GM10266 (cell line): ENCODE data around the gene KLHDC8A.

Experiments used
- DNase-seq: peaks from one replicate; pipeline ENCODE4 v3.0.0; 2012; ENCODE audit errors: extremely low spot score
- CTCF ChIP-seq: IDR thresholded peaks from 2 replicates; pipeline ENCODE4 v1.5.1; 2012; ENCODE audit warnings: mild to moderate bottlenecking, low read depth; ENCODE audit not compliant: control insufficient read depth, insufficient read depth; ENCODE audit errors: missing control alignments

KLHDC8A gene

DNA sequence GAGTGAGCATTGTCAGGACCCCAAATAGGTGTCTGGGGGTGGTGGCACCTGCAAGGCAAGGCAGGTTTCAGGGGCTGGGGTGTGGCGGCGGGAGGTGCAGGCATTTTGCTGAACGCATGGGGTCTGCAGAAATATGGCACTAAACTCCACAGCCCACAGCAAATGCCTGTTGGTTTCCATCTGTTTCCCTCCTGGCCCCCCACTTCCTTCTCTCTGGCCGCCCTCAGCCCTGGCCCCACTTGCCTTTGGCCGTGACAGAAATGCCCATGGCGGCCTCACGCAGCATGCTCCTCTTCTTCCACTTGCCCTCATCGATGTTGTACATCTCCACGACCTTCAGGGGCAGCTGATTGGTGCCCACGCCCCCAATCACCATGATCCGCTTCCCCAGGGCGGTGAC, 13.7 kb downstream of the KLHDC8A start:
- TF ChIP-seq CTCF: no peak
- no peak for DNase-seq

GRCh38 chr1:205340676-205341075, 16.0 kb downstream of the KLHDC8A start:
- no peak for TF ChIP-seq CTCF
- DNase-seq: no peak

DNA sequence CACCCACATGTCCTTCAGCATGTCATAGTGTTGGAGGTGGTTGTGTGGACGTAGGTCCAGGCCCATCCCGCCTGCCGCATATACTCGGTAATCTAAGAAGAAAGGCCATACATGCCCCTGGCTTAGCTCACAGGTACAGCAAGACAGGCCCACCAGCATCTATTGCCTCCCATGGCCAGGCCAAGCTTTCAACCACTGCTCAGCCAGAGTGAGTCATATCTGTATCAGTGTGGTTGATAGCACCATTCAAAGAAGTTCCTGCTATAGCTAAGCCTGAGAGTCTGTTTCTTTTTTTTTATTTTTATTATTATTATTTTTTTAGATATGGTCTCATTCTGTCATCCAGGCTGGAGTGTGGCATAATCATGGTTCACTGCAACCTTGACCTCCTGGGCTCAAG, 17.0 kb downstream of the KLHDC8A start:
- TF ChIP-seq CTCF: no peak

GRCh38 chr1:205339197-205339702, 17.5 kb downstream of the KLHDC8A start:
- no peak for TF ChIP-seq CTCF
- no peak for DNase-seq

More for the DNA sequence above, 17.0 kb downstream of the KLHDC8A start:
- DNase-seq: peak; percentile 70

DNA sequence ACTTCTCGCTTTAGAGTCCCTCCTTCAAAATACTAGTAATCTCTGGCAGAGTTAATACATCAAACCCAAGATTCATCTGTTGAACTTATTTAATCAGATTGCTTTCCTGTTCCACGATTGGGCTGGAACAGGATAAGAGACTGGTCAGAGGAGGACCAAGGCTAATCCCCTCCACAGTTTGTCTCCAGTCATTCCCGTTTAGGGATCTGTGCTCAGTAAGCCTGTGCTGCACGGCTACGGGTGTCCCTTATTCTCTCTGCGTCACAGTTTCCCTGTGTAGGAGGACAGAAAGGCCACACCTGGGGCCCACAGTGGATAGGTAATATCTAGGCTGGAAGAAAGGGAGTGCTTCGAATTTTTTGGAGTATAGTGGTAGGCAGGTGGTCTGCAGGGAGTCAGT, 18.7 kb downstream of the KLHDC8A start:
- DNase-seq: no peak
- no peak for TF ChIP-seq CTCF

DNA sequence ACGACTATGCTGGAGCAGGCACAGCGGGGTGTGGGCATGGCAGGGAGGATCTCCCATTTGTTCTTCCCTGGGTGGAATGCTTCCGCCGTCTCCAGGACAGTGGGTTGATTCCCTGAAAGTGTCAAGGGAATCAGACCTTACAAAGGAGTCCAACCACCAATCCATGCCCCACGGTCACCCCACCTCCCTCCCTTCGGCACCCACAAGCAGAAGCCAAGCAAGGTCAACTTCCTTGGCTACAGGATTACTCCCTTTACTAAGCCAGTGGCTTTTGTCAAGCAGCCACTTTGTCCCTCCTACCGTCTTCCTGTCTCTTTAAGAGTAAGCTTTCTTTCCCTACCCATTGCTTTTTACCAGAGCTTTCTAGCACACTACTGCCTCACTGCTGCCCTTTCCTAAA, 19.2 kb downstream of the KLHDC8A start:
- TF ChIP-seq CTCF: no peak
- no peak for DNase-seq

DNA sequence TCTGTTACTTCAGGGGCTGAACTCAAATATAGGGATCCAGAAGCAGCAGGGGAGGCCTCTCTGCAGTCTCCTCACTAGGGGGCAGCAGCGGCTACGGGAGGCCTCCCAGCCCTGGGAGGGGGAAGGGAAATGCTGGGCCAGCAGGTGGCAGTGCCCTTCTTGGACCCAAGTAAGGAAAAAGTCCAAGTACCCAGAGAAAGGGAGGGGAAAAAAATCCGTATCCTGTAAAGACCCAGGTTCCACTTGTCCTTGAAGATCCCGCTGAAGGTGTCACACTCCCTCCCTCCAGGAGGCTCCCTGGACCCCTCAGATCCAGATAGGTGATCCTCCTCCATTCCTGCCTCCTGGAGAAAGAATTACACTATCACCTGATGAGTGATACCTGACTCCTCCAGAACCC, 21.0 kb downstream of the KLHDC8A start:
- peak; percentile 80 for DNase-seq
- TF ChIP-seq CTCF: peak; percentile 89
